Colonic mucosa (tissue), 4 donors: Measurements from ENCODE around the gene ACTR5. TPM values are rescaled to one million over a fixed set of nuclear protein-coding genes. Genes with fewer than 3 reads are reported as not detected.

ENCODE experiments used
- DNase-seq: peaks from one replicate; pipeline ENCODE4 v3.0.0-alpha.2; 2020
- H3K27ac ChIP-seq: fragments of 200-600 bp; one replicate; pipeline ENCODE4 v1.8.0; 2021
- H3K27me3 ChIP-seq: fragments of 200-600 bp; one replicate; pipeline ENCODE4 v1.8.0; 2021
- H3K36me3 ChIP-seq: fragments of 200-600 bp; one replicate; pipeline ENCODE4 v1.8.0; 2021
- H3K4me1 ChIP-seq: fragments of 200-600 bp; one replicate; pipeline ENCODE4 v1.8.0; 2021; ENCODE audit warnings: mild to moderate bottlenecking
- H3K4me3 ChIP-seq: fragments of 200-600 bp; one replicate; pipeline ENCODE4 v1.8.0; 2021
- H3K9ac ChIP-seq, 2 donors: one replicate each; pipeline ENCODE4 v1.7.0; 2013; ENCODE audit warnings: control low read depth in 2 of 2, low read depth in 2 of 2, low read length in 2 of 2
- H3K9me3 ChIP-seq: fragments of 200-600 bp; one replicate; pipeline ENCODE4 v1.8.0; 2021
- intact Hi-C: fragments of 100-400 bp; cut with DNase I; formaldehyde crosslinking; loops from one replicate; pipeline ENCODE4 v1.14.1; 2022
- total RNA-seq, 2 donors: library from RNA; stranded (reverse); fragmentation: NEBNext Ultra II Directional in 1 of 2; extraction: Animal tissue kit (Norgen Biotek cat#: 25700) in 1 of 2; gene quantifications; one replicate each; pipeline ENCODE4 v1.2.1, GENCODE V29; 2021
- TF ChIP-seq, protein P1 (sequence below): fragments of 200-600 bp; IDR thresholded peaks from one replicate; pipeline ENCODE4 v1.8.0; 2022; ENCODE audit warnings: antibody characterized with exemption, mild to moderate bottlenecking
- donor health status: healthy.
- donor health status: DM: no; HTN: no; CAD: no.
- donor health status: DM: no; HTN: no; CAD: no.

The ACTR5 gene
- total RNA-seq, 2 donors from 2014 or later: 4.6 to 8.3 TPM

- H3K36me3 ChIP-seq: no peaks in the 10 kb centered on the region
- H3K9ac ChIP-seq: peak within 1 kb of the TSS; percentile 40 to 76
- intact Hi-C loops: no loop called here
- H3K27me3 ChIP-seq: peaks cover 30% of the 10 kb centered on the region
- peak within 1 kb of the TSS; percentile 45 for H3K27ac ChIP-seq
- TF ChIP-seq, protein P1, sequence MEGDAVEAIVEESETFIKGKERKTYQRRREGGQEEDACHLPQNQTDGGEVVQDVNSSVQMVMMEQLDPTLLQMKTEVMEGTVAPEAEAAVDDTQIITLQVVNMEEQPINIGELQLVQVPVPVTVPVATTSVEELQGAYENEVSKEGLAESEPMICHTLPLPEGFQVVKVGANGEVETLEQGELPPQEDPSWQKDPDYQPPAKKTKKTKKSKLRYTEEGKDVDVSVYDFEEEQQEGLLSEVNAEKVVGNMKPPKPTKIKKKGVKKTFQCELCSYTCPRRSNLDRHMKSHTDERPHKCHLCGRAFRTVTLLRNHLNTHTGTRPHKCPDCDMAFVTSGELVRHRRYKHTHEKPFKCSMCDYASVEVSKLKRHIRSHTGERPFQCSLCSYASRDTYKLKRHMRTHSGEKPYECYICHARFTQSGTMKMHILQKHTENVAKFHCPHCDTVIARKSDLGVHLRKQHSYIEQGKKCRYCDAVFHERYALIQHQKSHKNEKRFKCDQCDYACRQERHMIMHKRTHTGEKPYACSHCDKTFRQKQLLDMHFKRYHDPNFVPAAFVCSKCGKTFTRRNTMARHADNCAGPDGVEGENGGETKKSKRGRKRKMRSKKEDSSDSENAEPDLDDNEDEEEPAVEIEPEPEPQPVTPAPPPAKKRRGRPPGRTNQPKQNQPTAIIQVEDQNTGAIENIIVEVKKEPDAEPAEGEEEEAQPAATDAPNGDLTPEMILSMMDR: no peak
- H3K4me1 ChIP-seq: no peaks in the 10 kb centered on the region
- DNase-seq: peak; percentile 38
- no peaks in the 10 kb centered on the region for H3K9me3 ChIP-seq
- H3K4me3 ChIP-seq: peak within 1 kb of the TSS; percentile 50
Observed at GRCh38 chr20:38805502-38805957, 57.3 kb downstream of the ACTR5 start, which contains the start of gene PPP1R16B. Gene PPP1R16B, plus strand, starts transcription at chr20:38805697. Its CDS starts 30,229 bp downstream, at chr20:38835926.

DNA sequence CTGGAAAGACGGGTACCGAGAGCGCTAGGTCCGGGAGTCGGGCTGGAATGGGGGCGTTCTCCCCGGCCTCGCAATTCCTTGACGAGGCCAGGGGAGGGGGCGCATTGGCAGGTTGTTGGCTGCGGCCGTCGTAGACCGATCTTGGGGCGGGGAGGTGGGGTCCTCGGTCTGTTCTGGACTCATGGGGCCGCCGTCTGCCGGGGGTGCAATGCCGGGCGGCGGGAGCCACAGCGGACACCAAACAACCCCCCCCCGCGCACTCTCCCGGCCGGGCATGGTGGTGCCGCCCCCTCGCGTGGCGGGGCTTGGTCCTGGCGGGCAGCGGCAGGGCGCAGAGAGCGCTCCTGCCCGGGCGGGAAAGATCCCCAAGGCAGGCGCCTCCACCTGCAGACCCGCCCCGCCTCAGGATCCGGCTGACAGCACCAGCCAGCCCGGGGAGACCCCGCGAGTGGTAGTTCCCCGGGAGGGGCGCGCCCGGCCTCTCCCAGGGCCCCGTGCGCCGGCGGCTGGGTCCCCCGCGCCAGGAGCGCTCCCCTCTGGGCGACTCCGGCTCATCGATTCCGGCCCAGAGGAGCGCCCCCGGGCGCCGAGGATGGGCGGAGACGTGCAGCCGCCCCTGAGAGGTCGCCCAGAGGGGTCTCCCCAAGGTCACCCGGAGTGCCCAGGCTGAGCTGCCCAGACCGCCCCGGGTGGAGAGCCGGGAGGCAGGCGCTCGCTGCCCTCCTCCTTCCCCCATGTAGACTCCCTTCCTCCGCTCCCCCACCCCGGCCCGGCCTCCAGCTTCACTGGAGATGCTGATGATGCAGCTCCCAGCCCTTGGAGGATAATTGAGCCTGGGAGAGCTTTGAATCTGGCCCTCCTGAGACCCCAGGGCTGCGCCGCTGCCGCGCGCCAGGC, 57.9 kb downstream of the ACTR5 start:
- peak overlapping the region; percentile 50 for H3K4me3 ChIP-seq
- H3K9ac ChIP-seq: peak overlapping the region; percentile 40 to 76
- TF ChIP-seq, protein P1: no peak
- no peak for DNase-seq
- intact Hi-C loops: no loop called here
- H3K4me1 ChIP-seq: no peaks in the 10 kb centered on the region
- H3K27ac ChIP-seq: peak overlapping the region; percentile 45
- H3K9me3 ChIP-seq: no peaks in the 10 kb centered on the region
- peaks cover 30% of the 10 kb centered on the region for H3K27me3 ChIP-seq
- no peaks in the 10 kb centered on the region for H3K36me3 ChIP-seq

- Histone ChIP-seq H3K9ac (peak overlapping the region; percentile 28 to 76), H3K36me3 (no peaks in the 10 kb centered on the region), H3K4me1 (no peaks in the 10 kb centered on the region), H3K9me3 (no peaks in the 10 kb centered on the region), H3K27ac (no peak overlapping the region), H3K27me3 (peaks cover 30% of the 10 kb centered on the region), H3K4me3 (peak overlapping the region; percentile 50)
- intact Hi-C loops: no loop called here
- TF ChIP-seq, protein P1: no peak
- no peak for DNase-seq
Observed at GRCh38 chr20:38806855-38807655, 58.8 kb downstream of the ACTR5 start.

DNA sequence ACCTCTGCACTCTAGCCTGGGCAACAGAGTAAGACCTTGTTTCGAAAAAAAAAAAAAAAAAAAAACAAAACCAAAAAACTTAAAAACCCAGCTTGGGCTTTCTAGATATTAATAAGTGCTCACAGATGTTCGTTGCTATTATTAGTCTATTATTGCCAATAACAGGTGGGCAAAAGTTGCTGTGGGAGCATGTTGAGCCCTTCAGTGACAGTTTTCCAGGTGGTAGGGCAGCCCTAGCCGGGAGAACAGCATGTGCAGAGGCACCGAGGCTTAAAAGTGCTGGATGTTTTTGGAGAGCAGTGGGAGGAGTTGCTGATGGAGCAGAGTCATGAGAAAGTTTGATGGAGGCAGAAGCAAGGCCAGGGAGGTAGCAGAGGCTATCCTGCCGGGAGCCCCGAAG, 61.7 kb downstream of the ACTR5 start:
- intact Hi-C loops: no loop called here
- TF ChIP-seq, protein P1: no peak
- H3K27me3 ChIP-seq: peaks cover 30% of the 10 kb centered on the region
- H3K9me3 ChIP-seq: no peaks in the 10 kb centered on the region
- H3K27ac ChIP-seq: no peak overlapping the region
- H3K9ac ChIP-seq: no peak overlapping the region
- no peak for DNase-seq
- H3K4me3 ChIP-seq: no peak overlapping the region
- no peaks in the 10 kb centered on the region for H3K4me1 ChIP-seq
- H3K36me3 ChIP-seq: no peaks in the 10 kb centered on the region

DNA sequence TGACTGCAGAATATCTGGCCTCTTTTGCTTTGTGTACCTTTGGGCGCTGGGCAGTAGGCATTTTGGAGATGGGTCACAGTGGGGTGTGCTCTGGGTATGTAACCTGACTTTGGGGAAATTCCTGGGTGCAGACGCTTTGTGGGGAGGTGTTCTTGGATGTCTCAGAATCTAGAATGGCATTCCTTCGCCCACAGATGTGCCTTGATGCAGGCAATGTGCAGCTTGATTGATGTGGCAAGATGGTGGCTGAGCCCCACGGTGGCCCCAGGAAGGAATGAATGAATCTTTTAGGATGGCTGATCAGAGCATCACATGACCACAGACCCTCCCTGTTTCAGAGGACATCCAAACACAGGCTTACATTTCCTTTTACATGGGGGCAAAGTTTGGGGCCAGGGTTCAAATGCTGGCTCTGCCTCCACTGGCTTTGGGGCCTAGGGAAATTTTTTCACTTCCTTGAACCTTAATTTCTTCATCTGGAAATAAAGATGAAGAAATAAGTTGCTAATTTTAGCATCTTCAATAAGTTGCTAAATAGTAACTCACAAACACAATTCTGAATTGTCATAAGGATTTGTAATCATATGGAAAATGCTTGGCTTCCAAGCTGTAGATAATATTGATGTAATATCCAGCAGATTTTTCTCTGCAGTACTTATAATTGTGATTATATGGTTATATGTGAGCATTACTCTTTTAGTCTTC, 62.8 kb downstream of the ACTR5 start:
- H3K4me1 ChIP-seq: no peaks in the 10 kb centered on the region
- H3K9ac ChIP-seq: no peak overlapping the region
- H3K27ac ChIP-seq: no peak overlapping the region
- no peaks in the 10 kb centered on the region for H3K9me3 ChIP-seq
- H3K36me3 ChIP-seq: no peaks in the 10 kb centered on the region
- TF ChIP-seq, protein P1: no peak
- no peak overlapping the region for H3K4me3 ChIP-seq
- H3K27me3 ChIP-seq: peaks cover 21% of the 10 kb centered on the region
- intact Hi-C loops: no loop called here
- no peak for DNase-seq
